Bladder microvascular endothelial cell (primary cell): Measurements from ENCODE around the gene REG4. TPM values are rescaled to one million over a fixed set of nuclear protein-coding genes. Genes with fewer than 3 reads are reported as not detected.

Source experiments
- total RNA-seq: library from RNA; depleted of rRNA; stranded (reverse); fragments of >200 nt; gene quantifications from 2 replicates; pipeline ENCODE4 v1.2.3, GENCODE V29; 2014

The REG4 gene
- total RNA-seq = not detected in 2 replicates

GRCh38 chr1:119811387-119811786 is at the start of gene REG4:
TSS of gene REG4 (minus strand) at chr1:119811460. CDS start at chr1:119808769, 2,691 bp downstream.

GRCh38 chr1:119768778-119769177 is 42.5 kb downstream of the REG4 start, which contains the start of gene HMGCS2:
TSS of gene HMGCS2 (minus strand) at chr1:119768905. CDS start at chr1:119768844, 61 bp downstream.

Other genes with a start within 250 kb of the REG4 start
- 10.5 and 35.2 TPM in 2 replicates for gene ZNF697, start 163.2 kb downstream of the REG4 start, total RNA-seq
- gene PHGDH, start 99.5 kb downstream of the REG4 start, total RNA-seq = 4.2 and 10.6 TPM in 2 replicates
- gene HMGCS2, start 42.6 kb downstream of the REG4 start, total RNA-seq = not detected in 2 replicates
- not detected in 2 replicates for gene ADAM30, start 85.1 kb upstream of the REG4 start, total RNA-seq